Measurements from ENCODE around the gene CD59. TPM values are rescaled to one million over a fixed set of nuclear protein-coding genes. Genes with fewer than 3 reads are reported as not detected.

Gene CD59
- total RNA-seq, 1 donor from 2014 or later, result 789 TPM

DNA sequence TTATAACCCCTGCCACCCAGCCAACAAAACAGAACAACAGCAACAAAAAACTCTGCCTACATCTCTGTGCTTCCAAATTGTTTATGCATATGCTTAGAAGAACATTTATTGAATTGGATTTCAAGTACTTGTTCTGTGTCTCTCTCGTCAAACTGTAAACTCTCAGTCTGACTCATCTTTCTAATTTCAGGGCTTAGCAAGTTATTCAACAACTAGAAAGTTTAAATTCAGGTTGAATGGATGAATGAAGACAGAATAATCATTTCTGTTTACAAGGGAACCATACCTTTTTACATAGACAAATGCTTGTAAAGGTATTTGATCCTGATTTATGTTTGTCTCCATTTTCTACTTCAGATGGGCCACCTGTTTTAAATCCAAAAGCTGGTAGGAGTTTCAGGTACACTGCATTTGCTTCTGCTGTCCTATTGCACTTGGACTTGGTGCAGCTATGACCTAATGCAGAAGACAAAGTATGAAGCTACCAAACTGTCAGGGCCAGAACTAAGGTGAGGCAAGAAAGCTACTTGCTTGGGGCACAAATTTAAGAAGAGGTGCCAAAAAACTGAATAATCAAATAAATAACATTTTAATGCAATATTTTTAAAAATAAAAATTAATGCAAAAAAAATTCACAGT lies 39.7 kb upstream of the CD59 start:
- DNase-seq, result no peak
- Histone ChIP-seq H3K9me3 (replicated peaks) (no peaks in the 10 kb centered on the region), H3K27me3 (ENCODE audit: low read depth) (no peaks in the 10 kb centered on the region), H3K4me3 (no peak overlapping the region), H3K36me3 (no peaks in the 10 kb centered on the region), H3K4me1 (peaks cover 78% of the 10 kb centered on the region), H3K27ac (replicated peaks) (no peak overlapping the region)
- TF ChIP-seq CTCF (IDR thresholded peaks at IDR 0.05; ENCODE audit: borderline replicate concordance), result no peak
- intact Hi-C loops (cut with micrococcal nuclease), result no loop called here

DNA sequence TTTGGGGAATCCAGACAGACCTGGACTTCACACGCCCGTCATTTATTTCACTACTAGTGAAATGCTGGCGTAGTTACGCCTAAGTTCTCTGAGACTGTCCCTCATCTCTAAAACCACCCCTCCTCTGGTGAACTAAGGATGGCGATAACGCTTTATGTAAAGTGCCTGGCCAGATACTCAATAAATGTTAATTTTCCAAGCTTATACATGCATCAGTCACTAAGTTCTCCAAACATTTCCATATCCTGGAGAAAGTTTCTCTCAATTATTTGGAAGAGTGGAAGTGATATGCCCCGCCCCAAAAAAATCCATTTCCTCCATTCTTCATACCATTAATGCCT lies 39.2 kb upstream of the CD59 start:
- no peak for TF ChIP-seq CTCF (IDR thresholded peaks at IDR 0.05; ENCODE audit: borderline replicate concordance)
- H3K36me3 ChIP-seq, result peaks cover 2% of the 10 kb centered on the region
- H3K27me3 ChIP-seq (ENCODE audit: low read depth), result no peaks in the 10 kb centered on the region
- intact Hi-C loops (cut with micrococcal nuclease), result no loop called here
- peak overlapping the region; percentile 96 for H3K4me3 ChIP-seq
- no peak for DNase-seq
- H3K27ac ChIP-seq (replicated peaks), result peak overlapping the region; percentile 92
- H3K9me3 ChIP-seq (replicated peaks), result no peaks in the 10 kb centered on the region
- peaks cover 78% of the 10 kb centered on the region for H3K4me1 ChIP-seq

DNA sequence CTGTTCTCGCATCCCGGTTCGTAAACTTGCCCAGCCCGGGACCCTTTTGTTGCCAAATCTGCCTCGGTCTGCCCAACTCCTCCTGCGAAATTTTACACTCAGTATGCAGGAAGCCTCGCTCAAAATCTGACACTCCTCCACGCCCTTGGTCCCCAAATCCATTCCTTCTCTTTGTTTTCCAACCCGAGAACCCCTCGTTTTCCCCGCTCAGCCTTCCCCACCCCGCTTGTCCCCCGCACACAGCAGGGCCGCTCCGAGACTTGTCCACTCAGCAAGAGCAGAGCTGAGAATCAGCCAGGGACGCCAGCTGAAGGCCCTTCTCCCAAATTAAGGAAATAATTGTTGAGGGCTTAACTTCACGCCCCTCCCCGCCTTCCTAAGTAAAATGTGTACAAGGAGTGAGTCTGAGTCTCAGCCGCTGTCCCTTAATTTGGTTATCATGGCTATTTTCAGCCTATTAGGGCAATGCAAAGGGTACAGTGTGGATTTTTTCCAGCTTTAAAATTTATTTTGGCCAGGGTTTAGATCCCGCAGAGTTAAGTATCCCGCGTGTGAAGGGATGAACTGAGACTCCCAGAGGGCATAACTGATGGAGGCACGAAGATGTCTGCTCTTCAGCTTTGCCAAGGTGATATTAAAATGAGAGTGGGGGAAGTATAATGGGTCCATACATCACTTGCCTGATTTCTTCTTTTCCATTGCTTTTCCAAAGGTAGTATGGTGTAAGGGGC lies 38.7 kb upstream of the CD59 start:
- H3K27me3 ChIP-seq (ENCODE audit: low read depth), result no peaks in the 10 kb centered on the region
- peak; percentile 45 for DNase-seq
- H3K36me3 ChIP-seq, result peaks cover 5% of the 10 kb centered on the region
- H3K27ac ChIP-seq (replicated peaks), result peak overlapping the region; percentile 92
- peaks cover 75% of the 10 kb centered on the region for H3K4me1 ChIP-seq
- no peaks in the 10 kb centered on the region for H3K9me3 ChIP-seq (replicated peaks)
- TF ChIP-seq CTCF (IDR thresholded peaks at IDR 0.05; ENCODE audit: borderline replicate concordance), result no peak
- intact Hi-C loops (cut with micrococcal nuclease), result no loop called here
- H3K4me3 ChIP-seq, result peak overlapping the region; percentile 96

DNA sequence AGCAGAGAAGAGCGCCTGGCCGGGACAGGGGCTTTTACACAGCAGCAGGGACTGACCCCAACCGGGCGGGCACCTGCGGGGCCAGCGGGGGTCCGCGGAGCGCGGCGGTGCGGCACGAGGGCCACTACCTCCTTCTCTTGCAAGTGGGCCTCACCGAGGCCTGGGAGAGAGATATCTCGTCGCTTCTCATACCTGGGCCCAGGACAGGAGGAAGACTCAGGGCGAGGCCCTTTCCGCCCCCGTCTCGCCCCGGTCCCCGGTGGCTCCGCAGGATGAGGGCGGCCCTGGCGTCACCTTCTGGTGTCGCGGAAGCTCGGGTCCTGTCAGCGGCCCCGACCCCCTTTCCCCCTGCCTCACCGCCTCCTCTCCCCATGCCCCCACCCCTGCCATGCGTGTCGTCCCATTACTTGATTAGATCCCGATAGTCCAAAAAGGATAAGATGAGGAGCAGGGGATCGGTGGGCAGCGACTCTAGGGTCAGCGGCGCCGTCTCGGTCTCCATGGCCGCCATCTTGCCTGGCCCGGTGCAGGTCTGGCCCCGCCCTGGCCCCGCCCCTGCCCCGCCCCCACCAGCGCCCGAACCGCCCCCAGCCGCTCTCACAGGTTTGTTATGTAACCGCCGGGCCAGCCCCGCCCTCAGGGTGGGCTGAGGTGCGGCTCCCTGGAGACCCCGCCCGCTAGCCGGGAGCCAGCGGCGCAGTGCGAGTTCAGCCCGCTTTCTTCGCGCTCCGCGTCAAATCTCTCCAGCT lies 37.9 kb upstream of the CD59 start, which contains the start of gene FBXO3:
Gene FBXO3, minus strand, starts transcription at position 534 of the 749 bp plus-strand sequence. Its CDS starts 23 bp downstream, at position 511.
- DNase-seq, result peak; percentile 90
- Histone ChIP-seq H3K27me3 (ENCODE audit: low read depth) (no peaks in the 10 kb centered on the region), H3K4me1 (peaks cover 68% of the 10 kb centered on the region), H3K9me3 (replicated peaks) (no peaks in the 10 kb centered on the region), H3K27ac (replicated peaks) (peak within 1 kb of the TSS; percentile 92), H3K36me3 (peaks cover 5% of the 10 kb centered on the region), H3K4me3 (peak within 1 kb of the TSS; percentile 96)
- TF ChIP-seq CTCF (IDR thresholded peaks at IDR 0.05; ENCODE audit: borderline replicate concordance), result no peak
- intact Hi-C loops (cut with micrococcal nuclease), result no loop called here

DNA sequence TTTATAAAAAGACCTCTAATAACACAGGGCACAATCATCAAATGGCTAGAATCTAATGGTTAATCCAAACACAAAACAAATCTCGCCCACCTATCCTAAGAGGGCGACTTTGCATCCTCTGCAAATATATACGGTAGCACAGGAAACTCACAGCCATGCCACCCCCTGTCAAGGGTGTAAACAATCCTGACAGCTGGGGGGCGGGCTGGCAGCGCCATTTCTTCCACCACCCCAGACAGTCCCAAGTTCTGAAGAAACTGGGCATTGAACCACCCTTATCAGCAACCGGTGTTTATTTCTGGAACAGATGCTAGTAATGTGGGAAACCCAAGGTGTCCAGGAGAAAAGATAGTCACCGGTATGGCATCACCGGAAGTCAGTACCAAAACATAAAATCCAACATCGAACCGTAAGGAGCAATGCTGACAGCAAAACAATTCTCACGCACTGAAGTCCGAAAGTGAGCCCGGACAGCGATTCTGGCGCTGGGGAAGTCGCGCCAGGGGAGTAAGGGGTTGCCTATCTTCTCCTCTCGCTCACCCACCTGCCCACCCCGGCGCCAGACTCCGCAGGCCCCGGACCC lies 37.3 kb upstream of the CD59 start:
- H3K4me1 ChIP-seq, result peaks cover 61% of the 10 kb centered on the region
- intact Hi-C loops (cut with micrococcal nuclease), result no loop called here
- no peaks in the 10 kb centered on the region for H3K9me3 ChIP-seq (replicated peaks)
- H3K27ac ChIP-seq (replicated peaks), result peak overlapping the region; percentile 92
- no peak for DNase-seq
- H3K36me3 ChIP-seq, result peaks cover 10% of the 10 kb centered on the region
- H3K4me3 ChIP-seq, result peak overlapping the region; percentile 96
- no peaks in the 10 kb centered on the region for H3K27me3 ChIP-seq (ENCODE audit: low read depth)
- TF ChIP-seq CTCF (IDR thresholded peaks at IDR 0.05; ENCODE audit: borderline replicate concordance), result no peak

All from left ventricle myocardium inferior (tissue), 1 donor.